ENCODE measurements around the gene PDXDC1. TPM values are rescaled to one million over a fixed set of nuclear protein-coding genes. Genes with fewer than 3 reads are reported as not detected.
"Not testable (repeated sequence)": the region's sequence is repeated elsewhere in the genome, so short reads cannot be mapped to it uniquely, and the experiment has no call there.

Gene PDXDC1
- total and polyA plus RNA-seq, 11 donors: 19.9 to 80.0 (median 68.9) TPM

DNA sequence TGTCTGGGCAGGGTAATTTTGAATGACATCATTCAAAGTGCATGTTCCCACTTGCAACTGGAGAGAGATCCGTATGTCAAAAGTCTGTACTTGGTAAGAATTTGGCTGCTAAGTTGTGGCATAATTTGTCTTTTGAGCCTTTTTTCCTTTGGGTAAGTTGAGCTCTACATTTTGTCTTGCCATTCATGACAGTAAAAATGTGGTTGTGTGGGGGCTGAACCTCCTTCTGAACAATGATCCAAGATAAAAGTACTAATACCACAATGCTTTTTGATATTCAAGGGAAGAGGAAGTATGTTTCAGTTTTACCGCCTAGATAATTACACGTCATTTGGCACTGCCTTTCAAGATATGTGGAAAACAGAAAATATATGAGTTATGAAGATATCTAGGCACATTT is 32.1 kb upstream of the PDXDC1 start:
- ATAC-seq; H3K27ac ChIP-seq; H3K36me3 ChIP-seq; H3K9me3 ChIP-seq; H3K4me3 ChIP-seq; H3K4me1 ChIP-seq; intact Hi-C loops (cut with DNase I); DNase-seq; H3K27me3 ChIP-seq: not testable (repeated sequence)
- 50 to 71% (median 57%) methylated on average over 3 of the region's 3 CpGs for WGBS, 4 donors

DNA sequence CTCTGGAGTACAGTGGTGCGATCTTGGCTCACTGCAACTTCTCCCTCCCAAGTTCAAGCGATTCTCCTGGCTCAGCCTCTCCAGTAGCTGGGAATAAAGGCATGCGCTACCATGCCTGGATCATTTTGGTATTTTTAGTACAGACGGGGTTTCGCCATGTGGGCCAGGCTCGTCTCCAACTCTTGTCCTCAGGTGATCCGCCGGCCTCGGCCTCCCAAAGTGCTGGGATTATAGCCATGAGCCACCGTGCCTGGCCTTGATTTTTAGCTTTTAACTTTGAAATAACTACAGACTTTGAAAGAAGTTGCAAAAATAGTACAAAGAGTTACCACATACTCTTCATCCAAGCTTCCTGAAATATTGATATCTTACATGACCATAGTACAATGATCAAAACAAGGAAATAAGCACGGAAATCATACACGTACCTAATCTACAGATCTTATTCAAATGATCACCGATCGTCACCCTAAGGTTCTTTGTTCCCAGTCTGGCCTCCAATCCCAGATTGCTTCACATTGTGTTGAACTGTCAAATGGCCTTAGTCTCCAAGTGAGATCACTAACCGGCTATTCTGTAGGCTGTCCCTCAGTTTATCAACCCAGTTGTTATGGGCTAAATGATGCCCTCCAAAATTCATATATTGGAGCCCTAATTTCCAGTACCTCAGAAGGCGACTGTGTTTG is 19.1 kb upstream of the PDXDC1 start:
- intact Hi-C loops (cut with DNase I): loop anchor here in 1 of 10 donors (10.0 kb wide), 1 partner anchor 79 kb away; no protein-coding TSS in a partner anchor
- Histone ChIP-seq H3K4me3 (no peak overlapping the region), H3K27ac (peak overlapping the region in 6 of 12 donors; percentile 15 to 55 (median 39)), H3K36me3 (no peaks in the 10 kb centered on the region), H3K4me1 (peaks cover 0 to 12% (median 2%) of the 10 kb centered on the region in 12 donors), H3K9me3 (no peaks in the 10 kb centered on the region), H3K27me3 (no peaks in the 10 kb centered on the region)
- WGBS, 4 donors: 67 to 78% (median 72%) methylated on average over 16 of the region's 16 CpGs
- no peak for TF ChIP-seq POLR2A (IDR thresholded peaks at IDR 0.05)
- TF ChIP-seq, protein P1, sequence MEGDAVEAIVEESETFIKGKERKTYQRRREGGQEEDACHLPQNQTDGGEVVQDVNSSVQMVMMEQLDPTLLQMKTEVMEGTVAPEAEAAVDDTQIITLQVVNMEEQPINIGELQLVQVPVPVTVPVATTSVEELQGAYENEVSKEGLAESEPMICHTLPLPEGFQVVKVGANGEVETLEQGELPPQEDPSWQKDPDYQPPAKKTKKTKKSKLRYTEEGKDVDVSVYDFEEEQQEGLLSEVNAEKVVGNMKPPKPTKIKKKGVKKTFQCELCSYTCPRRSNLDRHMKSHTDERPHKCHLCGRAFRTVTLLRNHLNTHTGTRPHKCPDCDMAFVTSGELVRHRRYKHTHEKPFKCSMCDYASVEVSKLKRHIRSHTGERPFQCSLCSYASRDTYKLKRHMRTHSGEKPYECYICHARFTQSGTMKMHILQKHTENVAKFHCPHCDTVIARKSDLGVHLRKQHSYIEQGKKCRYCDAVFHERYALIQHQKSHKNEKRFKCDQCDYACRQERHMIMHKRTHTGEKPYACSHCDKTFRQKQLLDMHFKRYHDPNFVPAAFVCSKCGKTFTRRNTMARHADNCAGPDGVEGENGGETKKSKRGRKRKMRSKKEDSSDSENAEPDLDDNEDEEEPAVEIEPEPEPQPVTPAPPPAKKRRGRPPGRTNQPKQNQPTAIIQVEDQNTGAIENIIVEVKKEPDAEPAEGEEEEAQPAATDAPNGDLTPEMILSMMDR (IDR thresholded peaks at IDR 0.05): no peak
- DNase-seq (peak; percentile 74 to 88 (median 77)), ATAC-seq (peak; percentile 93 to 98 (median 97))

DNA sequence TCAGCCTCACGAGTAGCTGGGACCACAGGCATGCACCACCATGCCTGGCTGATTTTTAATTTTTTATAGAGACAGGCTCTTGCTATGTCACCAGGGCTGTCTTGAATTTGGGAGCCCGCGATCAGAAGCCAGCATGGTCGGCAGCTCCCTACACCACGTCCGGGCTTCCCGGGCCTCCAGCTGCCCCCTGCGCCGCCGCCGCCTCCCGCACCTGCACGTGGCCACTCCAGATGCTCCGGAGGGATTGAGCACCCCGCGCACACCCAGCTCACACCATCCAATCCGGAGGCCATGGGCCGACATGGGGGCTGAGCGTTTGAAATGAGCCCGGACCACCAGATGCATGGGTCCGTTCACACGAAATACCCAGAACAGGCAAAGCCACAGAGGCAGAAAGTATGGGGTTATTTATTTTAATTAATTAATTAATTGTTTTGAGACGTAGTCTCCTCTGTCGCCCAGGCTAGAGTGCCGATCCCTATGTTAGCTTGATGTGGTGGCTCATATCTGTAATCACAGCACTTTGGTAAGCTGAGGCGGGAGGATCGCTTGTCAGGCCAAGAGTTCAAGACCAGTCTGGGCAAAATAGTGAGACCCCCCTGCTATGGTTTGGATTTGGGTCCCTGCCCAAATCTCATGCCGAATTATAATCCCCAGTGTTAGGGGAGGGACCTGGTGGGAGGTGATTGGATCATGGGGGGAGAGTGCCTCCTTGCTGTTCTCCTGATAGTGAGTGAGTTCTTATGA is 17.1 kb upstream of the PDXDC1 start:
- peak in 1 of 4 donors; percentile 4 for ATAC-seq
- TF ChIP-seq, protein P1 (IDR thresholded peaks at IDR 0.05): no peak
- TF ChIP-seq POLR2A (IDR thresholded peaks at IDR 0.05): no peak

DNA sequence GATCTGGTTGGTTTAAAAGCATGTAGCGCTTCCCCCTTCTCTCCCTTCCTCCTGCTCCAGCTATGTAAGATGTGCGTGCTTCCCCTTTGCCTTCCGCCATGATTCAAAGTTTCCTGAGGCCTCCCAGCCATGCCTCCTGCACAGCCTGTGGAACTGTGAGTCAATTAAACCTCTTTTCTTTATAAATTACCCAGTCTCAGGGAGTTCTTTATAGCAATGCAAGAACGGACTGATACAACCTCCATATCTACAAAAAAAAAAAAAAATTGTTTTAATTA is 16.6 kb upstream of the PDXDC1 start:
- Histone ChIP-seq H3K27me3 (no peaks in the 10 kb centered on the region), H3K4me3 (no peak overlapping the region), H3K27ac (no peak overlapping the region), H3K4me1 (peaks cover 0 to 12% (median 2%) of the 10 kb centered on the region in 12 donors), H3K36me3 (no peaks in the 10 kb centered on the region), H3K9me3 (peaks cover 0 to 3% (median 0%) of the 10 kb centered on the region in 12 donors)
- no peak for ATAC-seq
- 84 to 95% (median 91%) methylated on average over 4 of the region's 4 CpGs for WGBS, 4 donors
- DNase-seq: no peak
- intact Hi-C loops (cut with DNase I): loop anchor here in 1 of 10 donors (10.0 kb wide), 1 partner anchor 77 kb away; no protein-coding TSS in a partner anchor
- no peak for TF ChIP-seq POLR2A (IDR thresholded peaks at IDR 0.05)
- TF ChIP-seq, protein P1 (IDR thresholded peaks at IDR 0.05): no peak

More for the DNA sequence above, 17.1 kb upstream of the PDXDC1 start:
- peaks cover 0 to 12% (median 2%) of the 10 kb centered on the region in 12 donors for H3K4me1 ChIP-seq
- no peaks in the 10 kb centered on the region for H3K36me3 ChIP-seq
- 93 to 95% (median 94%) methylated on average over 28 of the region's 28 CpGs for WGBS, 4 donors
- intact Hi-C loops (cut with DNase I): loop anchor here in 1 of 10 donors (10.0 kb wide), 1 partner anchor 77 kb away; no protein-coding TSS in a partner anchor
- no peaks in the 10 kb centered on the region for H3K27me3 ChIP-seq
- H3K4me3 ChIP-seq: no peak overlapping the region
- DNase-seq: peak in 1 of 5 donors; percentile 63
- H3K9me3 ChIP-seq: no peaks in the 10 kb centered on the region
- H3K27ac ChIP-seq: no peak overlapping the region

Data from heart left ventricle (tissue), 16 donors.